Astrocyte (in vitro differentiated cells and primary cell): ENCODE results near the gene SYDE2. TPM values are rescaled to one million over a fixed set of nuclear protein-coding genes. Genes with fewer than 3 reads are reported as not detected.

ENCODE experiments used
- DNase-seq: peaks from one replicate; pipeline ENCODE4 v3.0.0-alpha.2; 2010; ENCODE audit warnings: low read depth
- FAIRE-seq: peaks from 2 replicates; lab custom pipeline; 2011; peaks lifted over from hg19 to GRCh38; lab: Jason Lieb, UNC
- H2AFZ ChIP-seq: 2 replicates; pipeline ENCODE4 v1.6.0; 2012; ENCODE audit warnings: low read depth, low read length, inconsistent platforms
- H3K27ac ChIP-seq: 2 replicates; pipeline ENCODE4 v1.5.1; 2011; ENCODE audit warnings: low read depth, low read length, inconsistent platforms
- H3K27me3 ChIP-seq: 2 replicates; pipeline ENCODE4 v1.6.0; 2011; ENCODE audit warnings: low read length, inconsistent platforms; ENCODE audit not compliant: insufficient read depth
- H3K36me3 ChIP-seq: 2 replicates; pipeline ENCODE4 v1.5.1; 2011; ENCODE audit warnings: low read length, inconsistent platforms; ENCODE audit not compliant: insufficient read depth
- H3K4me1 ChIP-seq: 2 replicates; pipeline ENCODE4 v1.5.1; 2011; ENCODE audit warnings: low read length, inconsistent platforms; ENCODE audit not compliant: insufficient read depth
- H3K4me2 ChIP-seq: 2 replicates; pipeline ENCODE4 v1.6.0; 2012; ENCODE audit warnings: low read length, inconsistent platforms
- H3K4me3 ChIP-seq: 2 replicates; pipeline ENCODE4 v1.5.1; 2011; ENCODE audit warnings: low read depth, mild to moderate bottlenecking, low read length, inconsistent platforms; ENCODE audit not compliant: insufficient read depth
- H3K79me2 ChIP-seq: 2 replicates; pipeline ENCODE4 v1.6.0; 2012; ENCODE audit warnings: mild to moderate bottlenecking, low read length, inconsistent platforms; ENCODE audit not compliant: insufficient read depth
- H3K9ac ChIP-seq: 2 replicates; pipeline ENCODE4 v1.6.0; 2012; ENCODE audit warnings: mild to moderate bottlenecking, low read length, inconsistent platforms
- H3K9me3 ChIP-seq: 2 replicates; pipeline ENCODE4 v1.5.1; 2012; ENCODE audit warnings: low read depth, mild to moderate bottlenecking, low read length, inconsistent platforms; ENCODE audit not compliant: insufficient read depth
- H4K20me1 ChIP-seq: 2 replicates; pipeline ENCODE4 v1.6.0; 2012; ENCODE audit warnings: low read length, inconsistent platforms; ENCODE audit not compliant: insufficient read depth
- H3K27ac Mint-ChIP-seq: one replicate; pipeline ENCODE4 v1.8.0; 2021; ENCODE audit warnings: mild to moderate bottlenecking, mixed read lengths; ENCODE audit not compliant: unreplicated experiment
- H3K27me3 Mint-ChIP-seq: one replicate; pipeline ENCODE4 v1.8.0; 2021; ENCODE audit warnings: low read depth, mixed read lengths; ENCODE audit not compliant: unreplicated experiment
- H3K36me3 Mint-ChIP-seq: one replicate; pipeline ENCODE4 v1.8.0; 2021; ENCODE audit warnings: low read depth, mixed read lengths; ENCODE audit not compliant: unreplicated experiment
- H3K4me1 Mint-ChIP-seq: one replicate; pipeline ENCODE4 v1.8.0; 2021; ENCODE audit warnings: low read depth, mixed read lengths; ENCODE audit not compliant: unreplicated experiment
- H3K4me3 Mint-ChIP-seq: one replicate; pipeline ENCODE4 v1.8.0; 2021; ENCODE audit warnings: mild to moderate bottlenecking, moderate library complexity, mixed read lengths; ENCODE audit not compliant: unreplicated experiment
- H3K9me3 Mint-ChIP-seq: one replicate; pipeline ENCODE4 v1.8.0; 2021; ENCODE audit warnings: mild to moderate bottlenecking, mixed read lengths; ENCODE audit not compliant: unreplicated experiment
- EZH2 ChIP-seq: IDR thresholded peaks from 2 replicates; pipeline ENCODE4 v1.6.1; 2012; ENCODE audit warnings: mild to moderate bottlenecking, low read length, inconsistent platforms; ENCODE audit not compliant: insufficient read depth
- total RNA-seq: library from RNA; stranded (reverse); gene quantifications from 2 replicates; pipeline ENCODE4 v1.2.1, GENCODE V29; 2021
- TF ChIP-seq, protein P1 (sequence below): IDR thresholded peaks from 2 replicates; pipeline ENCODE4 v1.5.1; 2011; ENCODE audit warnings: low read depth, mild to moderate bottlenecking, inconsistent platforms, low read length, moderate library complexity; ENCODE audit not compliant: insufficient read depth

SYDE2 gene
- total RNA-seq, 1 donor from 2014 or later, result 9.9 TPM

DNA sequence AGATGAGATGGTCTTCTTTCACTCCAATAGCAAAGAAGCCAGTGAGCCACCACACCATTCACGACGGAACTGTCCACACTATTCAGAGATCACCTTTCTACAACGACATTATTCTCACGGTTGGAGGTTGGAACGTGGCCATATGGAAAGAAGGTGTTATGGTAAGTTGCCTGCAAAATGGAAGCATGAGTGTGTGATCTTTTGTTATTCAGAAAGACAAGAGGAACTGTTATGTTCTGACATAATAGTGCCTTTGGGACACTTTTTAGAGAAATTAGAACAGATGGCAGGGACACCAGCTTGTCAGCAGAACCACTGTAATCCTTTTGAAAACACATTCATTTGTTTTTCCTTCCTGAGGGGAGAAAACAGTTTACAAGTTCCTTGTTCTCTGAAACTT, 76.7 kb downstream of the SYDE2 start:
- Histone ChIP-seq H3K27me3 (no peaks in the 10 kb centered on the region), H3K27ac (no peak overlapping the region), H3K36me3 (no peaks in the 10 kb centered on the region), H3K9ac (no peak overlapping the region), H3K9me3 (no peaks in the 10 kb centered on the region), H3K4me2 (no peak overlapping the region), H2AFZ (no peak overlapping the region), H3K4me1 (no peaks in the 10 kb centered on the region), H3K4me3 (no peak overlapping the region), H3K79me2 (no peaks in the 10 kb centered on the region), H4K20me1 (no peaks in the 10 kb centered on the region)
- TF ChIP-seq, protein P1, sequence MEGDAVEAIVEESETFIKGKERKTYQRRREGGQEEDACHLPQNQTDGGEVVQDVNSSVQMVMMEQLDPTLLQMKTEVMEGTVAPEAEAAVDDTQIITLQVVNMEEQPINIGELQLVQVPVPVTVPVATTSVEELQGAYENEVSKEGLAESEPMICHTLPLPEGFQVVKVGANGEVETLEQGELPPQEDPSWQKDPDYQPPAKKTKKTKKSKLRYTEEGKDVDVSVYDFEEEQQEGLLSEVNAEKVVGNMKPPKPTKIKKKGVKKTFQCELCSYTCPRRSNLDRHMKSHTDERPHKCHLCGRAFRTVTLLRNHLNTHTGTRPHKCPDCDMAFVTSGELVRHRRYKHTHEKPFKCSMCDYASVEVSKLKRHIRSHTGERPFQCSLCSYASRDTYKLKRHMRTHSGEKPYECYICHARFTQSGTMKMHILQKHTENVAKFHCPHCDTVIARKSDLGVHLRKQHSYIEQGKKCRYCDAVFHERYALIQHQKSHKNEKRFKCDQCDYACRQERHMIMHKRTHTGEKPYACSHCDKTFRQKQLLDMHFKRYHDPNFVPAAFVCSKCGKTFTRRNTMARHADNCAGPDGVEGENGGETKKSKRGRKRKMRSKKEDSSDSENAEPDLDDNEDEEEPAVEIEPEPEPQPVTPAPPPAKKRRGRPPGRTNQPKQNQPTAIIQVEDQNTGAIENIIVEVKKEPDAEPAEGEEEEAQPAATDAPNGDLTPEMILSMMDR, result no peak
- TF ChIP-seq EZH2, result no peak
- peak; percentile 26 for FAIRE-seq
- DNase-seq, result no peak
- no peak overlapping the region for H3K27ac Mint-ChIP-seq
- H3K4me3 Mint-ChIP-seq, result no peak overlapping the region
- peaks cover 3% of the 10 kb centered on the region for H3K9me3 Mint-ChIP-seq
- no peaks in the 10 kb centered on the region for H3K36me3 Mint-ChIP-seq
- no peaks in the 10 kb centered on the region for H3K27me3 Mint-ChIP-seq
- peaks cover 5% of the 10 kb centered on the region for H3K4me1 Mint-ChIP-seq

DNA sequence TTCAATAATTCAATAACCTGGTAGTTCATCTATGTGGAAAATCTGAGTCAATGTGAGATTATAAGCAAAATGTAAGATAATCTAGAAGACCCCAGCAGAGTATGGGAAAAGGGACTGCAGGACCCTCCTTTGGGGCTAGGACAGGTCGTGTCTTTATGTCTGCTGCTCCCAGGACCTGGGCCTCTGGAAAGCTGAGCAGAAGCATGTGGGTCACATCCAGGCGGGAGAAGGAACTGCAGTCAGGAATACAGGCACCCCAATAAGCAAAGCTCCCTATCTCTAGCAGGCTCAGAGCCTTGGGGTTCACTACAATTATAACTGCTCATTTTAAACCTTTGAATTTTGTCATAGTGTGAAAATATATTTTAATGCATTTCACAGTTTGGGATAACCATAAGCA, 78.6 kb downstream of the SYDE2 start:
- FAIRE-seq (no peak), DNase-seq (no peak)
- H3K9ac ChIP-seq, result no peak overlapping the region
- H3K9me3 Mint-ChIP-seq, result peaks cover 3% of the 10 kb centered on the region
- no peaks in the 10 kb centered on the region for H3K79me2 ChIP-seq
- no peak overlapping the region for H3K27ac Mint-ChIP-seq
- no peak overlapping the region for H2AFZ ChIP-seq
- H4K20me1 ChIP-seq, result no peaks in the 10 kb centered on the region
- no peak overlapping the region for H3K4me3 Mint-ChIP-seq
- no peak overlapping the region for H3K4me2 ChIP-seq
- H3K4me1 ChIP-seq, result no peaks in the 10 kb centered on the region
- no peaks in the 10 kb centered on the region for H3K36me3 Mint-ChIP-seq
- H3K4me1 Mint-ChIP-seq, result peaks cover 6% of the 10 kb centered on the region
- H3K4me3 ChIP-seq, result no peak overlapping the region
- no peak overlapping the region for H3K27ac ChIP-seq
- H3K27me3 Mint-ChIP-seq, result no peaks in the 10 kb centered on the region
- H3K9me3 ChIP-seq, result no peaks in the 10 kb centered on the region
- TF ChIP-seq EZH2, result no peak
- TF ChIP-seq, protein P1, result no peak
- no peaks in the 10 kb centered on the region for H3K36me3 ChIP-seq
- H3K27me3 ChIP-seq, result no peaks in the 10 kb centered on the region

DNA sequence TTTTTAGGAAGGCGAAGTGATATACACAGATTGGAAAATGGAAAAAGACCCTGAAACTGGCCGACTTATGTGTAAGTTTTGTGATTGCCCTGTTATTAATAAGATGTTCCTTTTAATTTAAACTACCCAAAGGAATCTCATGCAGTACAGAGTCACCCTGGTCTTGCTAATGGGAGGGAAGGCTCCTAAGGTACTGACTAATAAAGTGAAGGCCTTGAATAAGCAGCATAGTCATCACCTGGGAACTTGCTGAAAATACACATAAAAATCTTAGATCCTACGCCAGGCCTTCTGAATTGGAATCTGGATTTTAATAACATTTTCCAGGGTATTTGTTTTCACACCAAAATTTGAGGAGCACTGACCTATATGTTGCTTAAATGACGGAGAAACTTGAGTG, 79.1 kb downstream of the SYDE2 start:
- H3K27me3 Mint-ChIP-seq, result no peaks in the 10 kb centered on the region
- peaks cover 3% of the 10 kb centered on the region for H3K9me3 Mint-ChIP-seq
- Histone ChIP-seq H3K9me3 (no peaks in the 10 kb centered on the region), H3K36me3 (no peaks in the 10 kb centered on the region), H3K27ac (no peak overlapping the region), H3K9ac (no peak overlapping the region), H3K27me3 (no peaks in the 10 kb centered on the region), H3K4me3 (no peak overlapping the region), H2AFZ (no peak overlapping the region), H3K4me1 (no peaks in the 10 kb centered on the region), H3K4me2 (no peak overlapping the region), H3K79me2 (no peaks in the 10 kb centered on the region), H4K20me1 (no peaks in the 10 kb centered on the region)
- FAIRE-seq (no peak), DNase-seq (no peak)
- H3K4me3 Mint-ChIP-seq, result no peak overlapping the region
- no peak overlapping the region for H3K27ac Mint-ChIP-seq
- H3K36me3 Mint-ChIP-seq, result no peaks in the 10 kb centered on the region
- H3K4me1 Mint-ChIP-seq, result peaks cover 6% of the 10 kb centered on the region
- no peak for TF ChIP-seq EZH2
- TF ChIP-seq, protein P1, result no peak
